AG09309 (cell line): ENCODE data around the gene SCO1.
"Not testable (repeated sequence)": the region's sequence is repeated elsewhere in the genome, so short reads cannot be mapped to it uniquely, and the experiment has no call there.

Experiments
- DNase-seq: peaks from one replicate; pipeline ENCODE4 v3.0.0-alpha.2; 2010; ENCODE audit warnings: low read depth
- H3K4me3 ChIP-seq: 2 replicates; pipeline ENCODE4 v1.5.1; 2011; ENCODE audit warnings: mild to moderate bottlenecking, low read depth, low read length, moderate library complexity; ENCODE audit not compliant: control insufficient read depth
- TF ChIP-seq, protein P1 (sequence below): IDR thresholded peaks from 2 replicates; pipeline ENCODE4 v1.5.1; 2011; ENCODE audit warnings: mild to moderate bottlenecking, low read depth, low read length, inconsistent platforms; ENCODE audit not compliant: insufficient read depth, control insufficient read depth; ENCODE audit errors: missing control alignments

SCO1 gene

DNA sequence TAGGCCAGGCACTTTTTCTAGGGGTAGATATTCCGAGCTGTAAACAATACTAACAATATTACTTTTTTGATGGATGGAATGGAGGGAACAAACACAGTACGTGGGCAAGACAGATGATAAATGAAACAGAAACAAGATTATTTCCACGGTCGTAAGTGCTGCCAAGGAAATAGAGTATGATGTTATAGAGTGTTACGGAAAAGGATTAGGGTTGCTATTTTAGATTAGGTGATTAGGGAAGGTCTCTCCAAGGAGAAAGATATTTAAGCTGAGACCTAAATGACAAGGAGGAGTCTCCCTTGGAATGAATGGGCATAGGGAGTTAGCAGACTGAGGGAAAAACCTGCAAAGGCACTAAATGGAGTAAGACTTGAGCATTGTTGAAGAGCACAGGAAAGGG, 8.4 kb upstream of the SCO1 start:
- no peak overlapping the region for H3K4me3 ChIP-seq
- no peak for DNase-seq

GRCh38 chr17:10702574-10702973, 5.2 kb upstream of the SCO1 start:
- no peak overlapping the region for H3K4me3 ChIP-seq
- no peak for DNase-seq
- TF ChIP-seq, protein P1, sequence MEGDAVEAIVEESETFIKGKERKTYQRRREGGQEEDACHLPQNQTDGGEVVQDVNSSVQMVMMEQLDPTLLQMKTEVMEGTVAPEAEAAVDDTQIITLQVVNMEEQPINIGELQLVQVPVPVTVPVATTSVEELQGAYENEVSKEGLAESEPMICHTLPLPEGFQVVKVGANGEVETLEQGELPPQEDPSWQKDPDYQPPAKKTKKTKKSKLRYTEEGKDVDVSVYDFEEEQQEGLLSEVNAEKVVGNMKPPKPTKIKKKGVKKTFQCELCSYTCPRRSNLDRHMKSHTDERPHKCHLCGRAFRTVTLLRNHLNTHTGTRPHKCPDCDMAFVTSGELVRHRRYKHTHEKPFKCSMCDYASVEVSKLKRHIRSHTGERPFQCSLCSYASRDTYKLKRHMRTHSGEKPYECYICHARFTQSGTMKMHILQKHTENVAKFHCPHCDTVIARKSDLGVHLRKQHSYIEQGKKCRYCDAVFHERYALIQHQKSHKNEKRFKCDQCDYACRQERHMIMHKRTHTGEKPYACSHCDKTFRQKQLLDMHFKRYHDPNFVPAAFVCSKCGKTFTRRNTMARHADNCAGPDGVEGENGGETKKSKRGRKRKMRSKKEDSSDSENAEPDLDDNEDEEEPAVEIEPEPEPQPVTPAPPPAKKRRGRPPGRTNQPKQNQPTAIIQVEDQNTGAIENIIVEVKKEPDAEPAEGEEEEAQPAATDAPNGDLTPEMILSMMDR: no peak

More for the DNA sequence above, 8.4 kb upstream of the SCO1 start:
- TF ChIP-seq, protein P1: no peak

DNA sequence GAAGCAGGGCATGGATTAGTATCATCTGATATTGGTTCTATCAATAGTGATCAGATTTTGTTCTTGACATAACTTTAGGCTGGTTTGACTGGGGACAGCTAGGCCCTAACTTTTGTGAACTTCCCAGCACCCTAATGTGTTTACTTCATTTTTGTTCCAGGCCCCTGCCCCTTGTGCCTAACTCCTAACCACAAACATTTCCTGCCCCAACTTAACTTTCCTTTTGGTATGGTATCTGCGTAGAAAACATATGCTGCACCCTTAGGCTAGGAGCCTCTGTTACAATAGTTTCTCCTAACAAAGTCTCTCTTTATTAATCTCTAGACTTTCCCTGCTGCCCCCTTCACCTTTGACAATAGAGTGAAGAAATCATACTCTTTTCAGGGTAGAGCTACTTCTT, 2.5 kb upstream of the SCO1 start:
- no peak overlapping the region for H3K4me3 ChIP-seq
- no peak for DNase-seq
- TF ChIP-seq, protein P1: no peak

DNA sequence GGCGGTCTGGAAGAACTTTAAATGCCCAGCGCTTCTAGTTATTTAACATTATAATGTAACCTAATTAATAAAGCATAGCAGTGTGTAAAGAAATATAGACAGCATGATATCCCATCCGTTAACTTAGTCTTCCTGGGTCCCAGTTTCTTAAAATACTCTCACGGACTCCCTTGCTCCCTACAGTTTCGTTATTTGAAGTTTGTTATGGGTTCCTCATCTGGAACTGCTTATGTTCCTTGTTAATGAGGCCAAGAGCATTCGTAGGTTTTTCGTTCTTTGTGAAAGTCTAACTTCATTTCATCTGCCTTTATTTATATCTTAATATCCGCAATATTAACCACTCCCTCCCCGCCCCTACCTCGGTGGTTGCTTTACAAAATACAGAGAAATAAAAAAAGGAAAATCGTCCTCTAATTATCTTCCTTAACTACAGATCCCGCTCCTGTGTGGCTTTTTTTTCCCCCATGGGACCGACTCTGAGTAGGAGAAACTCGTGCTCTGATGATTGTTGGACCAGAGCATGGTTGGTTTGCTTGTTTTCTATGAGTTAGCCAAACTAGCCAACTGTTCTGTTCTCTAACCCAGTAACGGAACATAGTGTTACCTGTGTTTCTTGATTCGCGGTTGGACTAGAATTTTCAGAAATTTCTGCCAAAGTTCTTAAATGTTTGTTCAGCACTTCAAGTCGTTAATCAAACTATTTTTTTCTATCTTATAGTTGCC, 924 bp upstream of the SCO1 start:
- TF ChIP-seq, protein P1: no peak
- DNase-seq: no peak
- peak overlapping the region; percentile 98 for H3K4me3 ChIP-seq

DNA sequence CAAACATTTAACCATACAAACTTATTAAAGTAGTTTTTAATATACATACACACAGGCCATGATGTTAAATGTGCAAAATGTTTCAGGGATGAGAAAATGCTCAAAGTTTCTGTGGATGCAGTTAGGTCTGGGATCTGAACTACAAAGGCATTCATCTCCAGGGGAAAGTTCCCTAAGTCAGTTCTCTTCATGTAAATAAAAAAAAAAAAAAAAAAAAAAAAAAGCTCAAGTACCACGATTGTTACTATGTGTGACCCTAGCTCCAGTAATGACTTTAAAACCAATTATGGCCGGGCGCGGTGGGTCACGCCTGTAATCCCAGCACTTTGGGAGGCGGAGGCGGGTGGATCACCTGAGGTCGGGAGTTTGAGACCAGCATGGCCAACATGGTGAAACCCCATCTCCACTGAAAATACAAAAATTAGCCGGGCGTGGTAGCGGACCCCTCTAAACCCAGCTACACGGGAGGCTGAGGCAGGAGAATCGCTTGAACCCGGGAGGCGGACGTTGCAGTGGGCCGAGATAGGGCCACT, 1.4 kb downstream of the SCO1 start:
- H3K4me3 ChIP-seq: peak overlapping the region; percentile 98
- not testable (repeated sequence) for DNase-seq

- H3K4me3 ChIP-seq: no peak overlapping the region
- no peak for DNase-seq
- TF ChIP-seq, protein P1: no peak
Observed at GRCh38 chr17:10687499-10687898, 9.8 kb downstream of the SCO1 start.

DNA sequence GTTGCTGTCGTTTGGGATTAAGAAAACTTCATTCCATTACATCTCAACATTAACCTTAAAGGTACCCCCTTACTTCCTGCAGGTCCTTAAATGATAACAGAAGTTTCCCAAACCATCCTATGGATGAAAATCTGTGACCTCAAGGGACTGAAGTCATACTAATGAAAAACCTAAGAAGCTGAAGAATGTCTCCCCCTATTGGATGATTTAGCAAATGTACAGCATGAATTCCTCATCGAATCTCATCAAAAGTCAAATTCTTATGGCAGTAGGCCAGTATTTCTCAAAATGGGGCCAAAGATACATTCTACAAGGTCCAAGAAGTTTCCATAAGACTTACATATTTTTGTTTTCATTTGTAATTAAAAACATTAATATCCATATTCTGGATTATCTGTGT, 13.5 kb downstream of the SCO1 start:
- peak; percentile 28 for DNase-seq
- no peak overlapping the region for H3K4me3 ChIP-seq
- TF ChIP-seq, protein P1: peak; percentile 58
